ENCODE data around the gene SENP1.

- TF ChIP-seq CTCF (IDR thresholded peaks at IDR 0.05) = no peak
- TF ChIP-seq EP300 (IDR thresholded peaks at IDR 0.05) = no peak
- no peak for TF ChIP-seq POLR2AphosphoS5 (IDR thresholded peaks at IDR 0.05)
- no peak for TF ChIP-seq POLR2A (IDR thresholded peaks at IDR 0.05)
Observed at GRCh38 chr12:47997321-47997720, 108.6 kb downstream of the SENP1 start.
